Measurements from ENCODE around the gene ENG.
A peak's percentile ranks its signal among the peaks of the same experiment; 100 is the strongest.
"Not testable (repeated sequence)": the region's sequence is repeated elsewhere in the genome, so short reads cannot be mapped to it uniquely, and the experiment has no call there.

Gene ENG

DNA sequence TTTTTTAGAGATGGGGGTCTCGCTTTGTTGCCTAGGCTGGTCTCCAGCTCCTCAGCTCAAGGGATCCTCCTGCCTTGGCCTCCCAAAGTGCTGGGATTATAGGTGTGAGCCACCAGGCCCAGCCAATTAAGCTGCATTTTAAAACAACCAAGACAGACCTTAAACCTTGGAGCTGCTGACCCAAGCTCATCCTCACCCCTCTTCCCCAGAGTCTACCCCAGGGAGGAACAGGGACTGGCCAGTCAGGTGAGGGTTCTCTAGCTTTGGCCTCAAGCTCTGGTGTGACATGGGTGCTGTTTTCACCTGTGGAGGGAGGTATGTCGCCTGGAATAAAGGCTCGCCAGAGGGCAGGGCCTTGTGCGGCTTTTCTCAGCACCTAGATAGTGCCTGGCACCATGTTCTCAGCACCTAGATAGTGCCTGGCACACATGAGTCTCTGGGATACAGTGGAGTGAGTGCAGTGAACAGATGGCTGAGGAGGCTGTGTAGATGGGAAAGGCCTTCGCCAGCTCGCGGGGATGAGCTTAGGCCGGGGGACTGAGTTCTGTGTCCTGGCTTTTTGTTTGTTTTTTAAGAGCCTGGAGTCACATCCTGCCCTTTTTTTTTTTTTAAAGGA is 61.3 kb downstream of the ENG start:
- no peak for DNase-seq (ENCODE audit: low read depth, low spot score)

DNA sequence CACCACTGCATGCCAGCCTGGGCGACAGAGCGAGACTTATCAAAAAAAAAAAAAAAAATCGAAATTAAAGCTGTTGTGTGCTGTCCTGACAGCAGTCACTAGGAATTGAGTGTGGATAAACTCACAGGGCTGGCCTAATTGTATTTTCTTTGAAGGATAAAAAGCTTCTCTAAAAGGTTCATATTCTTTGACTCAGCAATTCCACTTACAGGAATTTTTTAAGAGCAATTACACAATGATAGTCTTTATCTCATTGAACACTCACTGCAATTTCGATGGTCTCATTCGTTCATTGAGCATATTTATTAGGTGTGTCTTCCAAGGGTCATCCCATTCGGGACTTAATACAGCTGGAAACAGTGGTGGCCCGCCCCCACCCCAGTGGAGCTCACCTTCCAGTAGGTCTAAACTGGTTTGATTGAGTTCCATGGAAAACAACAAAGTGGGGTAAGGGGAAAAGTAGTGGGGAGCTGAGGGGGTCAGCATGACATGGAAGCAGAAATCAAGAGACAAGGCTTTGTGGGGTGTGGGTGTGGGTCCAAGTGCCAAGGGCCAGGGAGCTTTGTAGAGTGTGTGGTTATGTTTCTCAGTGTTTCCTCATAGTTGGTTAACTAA is 61.9 kb downstream of the ENG start:
- DNase-seq (ENCODE audit: low read depth, low spot score), result no peak

DNA sequence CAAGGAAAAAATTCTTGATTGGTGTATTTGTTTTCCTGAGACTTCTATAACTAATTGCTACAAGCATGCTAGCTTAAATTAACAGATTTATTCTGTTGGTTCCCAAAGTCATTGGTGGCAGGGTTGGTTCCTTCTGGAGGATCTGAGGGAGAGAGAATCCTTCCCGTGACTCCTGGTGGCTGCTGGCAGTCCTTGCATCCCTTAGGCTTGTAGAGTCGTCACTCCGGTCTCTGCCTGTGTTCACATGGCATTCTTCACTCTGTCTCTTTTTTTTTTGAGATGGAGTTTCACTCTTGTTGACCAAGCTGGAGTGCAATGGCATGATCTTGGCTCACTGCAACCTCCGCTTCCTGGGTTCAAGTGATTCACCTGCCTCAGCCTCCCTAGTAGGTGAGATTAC is 63.4 kb downstream of the ENG start:
- no peak for DNase-seq (ENCODE audit: low read depth, low spot score)

DNA sequence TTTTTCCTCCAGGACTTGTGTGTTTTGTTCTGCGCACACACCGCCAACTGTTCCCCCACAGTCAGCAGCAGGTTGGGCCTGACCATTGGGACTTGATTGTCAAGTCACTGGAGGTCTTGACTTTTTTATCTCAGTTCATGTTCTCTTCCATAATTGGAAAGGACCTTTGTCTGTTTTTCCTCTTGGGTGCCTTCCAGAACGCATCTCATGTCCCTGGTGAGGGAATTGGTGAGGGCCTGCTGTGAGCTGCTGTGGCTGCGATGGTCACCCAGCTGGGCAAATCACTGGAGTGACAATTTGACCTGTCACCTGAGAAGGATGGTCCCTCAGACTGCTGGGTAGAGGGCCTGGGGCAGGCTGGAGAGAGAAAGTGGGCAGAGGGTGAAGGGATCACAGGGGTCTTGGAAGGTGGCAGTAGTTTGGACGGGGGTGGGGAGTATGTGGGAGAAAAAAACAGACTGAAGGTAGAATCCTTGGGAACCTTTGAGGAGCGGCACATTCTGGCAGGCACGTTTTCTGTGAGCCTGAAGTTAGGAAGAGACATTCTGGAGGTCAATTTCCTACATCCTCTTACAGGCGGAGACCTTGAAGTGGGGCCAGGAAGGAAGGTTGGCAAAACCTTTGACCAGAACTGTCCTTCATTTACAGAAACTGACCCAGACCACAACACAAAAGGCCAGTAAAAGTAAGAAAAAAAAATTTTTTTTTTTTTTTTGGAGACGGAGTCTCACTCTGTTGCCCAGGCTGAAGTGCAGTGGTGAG is 64.2 kb downstream of the ENG start:
- DNase-seq (ENCODE audit: low read depth, low spot score), result no peak

DNA sequence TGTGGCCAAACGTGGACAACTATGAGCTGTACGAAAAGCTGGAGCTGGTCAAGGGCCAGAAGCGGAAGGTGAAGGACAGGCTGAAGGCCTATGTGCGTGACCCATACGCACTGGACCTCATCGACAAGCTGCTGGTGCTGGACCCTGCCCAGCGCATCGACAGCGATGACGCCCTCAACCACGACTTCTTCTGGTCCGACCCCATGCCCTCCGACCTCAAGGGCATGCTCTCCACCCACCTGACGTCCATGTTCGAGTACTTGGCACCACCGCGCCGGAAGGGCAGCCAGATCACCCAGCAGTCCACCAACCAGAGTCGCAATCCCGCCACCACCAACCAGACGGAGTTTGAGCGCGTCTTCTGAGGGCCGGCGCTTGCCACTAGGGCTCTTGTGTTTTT is 65.3 kb downstream of the ENG start:
- no peak for DNase-seq (ENCODE audit: low read depth, low spot score)

DNA sequence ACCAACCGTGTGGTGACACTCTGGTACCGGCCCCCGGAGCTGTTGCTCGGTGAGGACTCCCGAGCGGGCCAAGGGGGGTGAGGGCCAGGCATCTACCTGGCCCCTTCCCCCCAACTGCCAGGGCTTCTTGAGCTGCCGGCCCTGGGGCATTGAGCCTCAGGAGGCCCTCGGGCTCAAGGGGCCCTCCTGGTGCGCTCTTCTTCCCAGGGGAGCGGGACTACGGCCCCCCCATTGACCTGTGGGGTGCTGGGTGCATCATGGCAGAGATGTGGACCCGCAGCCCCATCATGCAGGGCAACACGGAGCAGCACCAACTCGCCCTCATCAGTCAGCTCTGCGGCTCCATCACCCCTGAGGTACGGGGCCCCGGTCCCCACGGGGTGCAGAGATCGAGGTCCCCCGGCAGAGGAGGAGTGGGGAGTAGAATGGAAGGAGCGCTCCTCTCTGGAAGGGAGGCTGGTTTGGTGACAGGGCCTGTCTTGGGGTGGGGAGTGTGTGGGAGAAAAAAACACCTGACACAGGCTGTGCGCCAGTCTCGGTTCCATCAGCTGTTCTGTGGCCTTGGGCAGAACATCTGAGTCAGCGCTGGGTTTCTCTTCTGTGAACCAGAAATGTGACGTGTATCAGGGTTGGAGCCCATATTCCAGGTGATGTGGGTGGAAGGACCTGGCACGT is 66.0 kb downstream of the ENG start:
- DNase-seq (ENCODE audit: low read depth, low spot score), result peak; percentile 35

DNA sequence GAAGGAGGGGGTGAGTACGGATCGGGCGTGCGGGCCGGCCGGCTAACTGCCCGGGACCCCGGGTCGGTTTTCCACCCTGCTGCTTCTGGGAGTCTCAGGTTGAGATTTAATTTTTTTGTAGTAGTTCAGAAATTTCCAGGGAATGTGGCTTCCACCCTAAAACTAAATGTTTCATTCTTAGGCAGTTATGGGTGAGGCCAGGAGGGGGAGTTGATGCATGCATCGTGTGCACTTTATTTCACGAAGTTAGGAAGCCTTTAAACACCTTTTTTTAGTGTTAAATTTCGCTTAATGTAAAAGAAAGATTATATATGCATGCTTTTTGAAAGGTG is 67.7 kb downstream of the ENG start:
- no peak for DNase-seq (ENCODE audit: low read depth, low spot score)

DNA sequence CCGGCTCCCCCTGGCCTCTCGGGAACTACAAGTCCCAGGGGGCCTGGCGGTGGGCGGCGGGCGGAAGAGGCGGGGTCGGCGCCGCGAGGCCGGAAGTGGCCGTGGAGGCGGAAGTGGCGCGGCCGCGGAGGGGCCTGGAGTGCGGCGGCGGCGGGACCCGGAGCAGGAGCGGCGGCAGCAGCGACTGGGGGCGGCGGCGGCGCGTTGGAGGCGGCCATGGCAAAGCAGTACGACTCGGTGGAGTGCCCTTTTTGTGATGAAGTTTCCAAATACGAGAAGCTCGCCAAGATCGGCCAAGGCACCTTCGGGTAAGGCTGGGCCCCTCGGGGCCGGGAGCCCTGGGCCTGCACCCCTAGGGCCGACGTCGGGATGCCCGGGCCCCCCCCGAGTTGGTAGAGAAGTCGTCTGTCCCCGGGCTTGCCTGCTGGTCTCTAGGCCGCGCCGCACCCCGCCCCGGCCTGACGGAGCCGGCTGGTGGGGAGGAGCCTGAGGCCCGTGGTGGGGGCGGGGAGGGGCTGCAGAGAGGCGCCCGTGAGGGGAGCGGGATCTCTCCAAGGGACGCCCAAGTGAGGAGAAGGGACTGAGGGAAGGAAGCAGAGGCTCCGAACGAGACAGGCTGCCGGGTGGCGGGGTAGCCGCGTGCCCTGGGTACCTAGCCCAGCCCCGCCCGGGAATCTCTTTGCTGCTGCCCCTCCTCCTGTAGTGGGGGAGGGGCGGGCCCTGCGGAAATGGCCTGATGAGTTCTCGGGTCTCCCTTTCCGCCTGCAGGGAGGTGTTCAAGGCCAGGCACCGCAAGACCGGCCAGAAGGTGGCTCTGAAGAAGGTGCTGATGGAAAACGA is 68.3 kb downstream of the ENG start, which contains the start of gene CDK9:
CDK9 (plus strand) TSS at position 102 of the 840 bp plus-strand sequence; CDS start at position 217, 115 bp downstream.
- DNase-seq (ENCODE audit: low read depth, low spot score), result peak; percentile 77

DNA sequence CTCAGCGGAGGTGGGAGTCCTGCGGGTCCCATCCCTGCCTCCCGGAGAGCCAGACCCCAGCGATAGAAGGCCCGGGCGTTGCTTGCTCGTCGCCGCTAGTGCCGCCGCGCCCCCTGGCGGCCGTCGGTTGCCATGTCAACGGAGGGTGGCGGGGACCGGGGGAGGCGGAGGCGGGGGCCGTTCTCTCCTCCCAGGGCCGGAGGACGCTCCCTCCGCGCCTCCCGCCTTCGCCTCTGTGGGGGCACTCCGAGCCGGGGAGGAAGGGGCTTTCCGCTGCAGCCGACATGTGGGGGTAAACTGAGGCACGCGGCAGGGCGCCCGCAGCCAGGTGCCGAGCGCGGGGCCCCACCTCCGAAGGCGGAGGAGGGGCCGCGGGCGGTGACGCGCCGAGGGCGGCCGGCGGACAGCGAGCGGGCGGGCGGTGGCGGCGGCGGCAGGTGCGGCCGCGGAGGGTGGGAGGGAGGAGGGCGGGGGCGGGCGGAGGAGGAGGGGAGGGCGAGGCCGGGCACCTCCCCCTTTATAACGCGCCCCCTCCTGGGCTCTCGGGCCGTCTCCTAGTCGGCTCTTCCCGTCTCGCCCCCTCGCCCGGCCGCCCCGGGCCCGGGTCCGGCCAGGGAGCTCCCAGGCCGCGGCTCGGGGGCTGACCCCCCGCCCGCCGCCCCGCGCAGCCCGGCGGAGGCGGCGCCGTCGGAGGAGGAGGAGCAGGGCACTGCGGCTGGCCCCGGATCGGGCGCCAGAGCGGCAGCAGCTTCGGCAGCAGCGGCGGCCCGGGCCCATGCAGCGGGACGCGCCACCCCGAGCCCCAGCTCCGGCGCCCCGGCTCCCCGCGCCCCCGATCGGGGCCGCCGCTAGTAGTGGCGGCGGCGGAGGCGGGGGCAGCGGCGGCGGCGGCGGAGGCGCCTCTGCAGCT is 69.2 kb downstream of the ENG start:
- peak; percentile 73 for DNase-seq (ENCODE audit: low read depth, low spot score)

DNA sequence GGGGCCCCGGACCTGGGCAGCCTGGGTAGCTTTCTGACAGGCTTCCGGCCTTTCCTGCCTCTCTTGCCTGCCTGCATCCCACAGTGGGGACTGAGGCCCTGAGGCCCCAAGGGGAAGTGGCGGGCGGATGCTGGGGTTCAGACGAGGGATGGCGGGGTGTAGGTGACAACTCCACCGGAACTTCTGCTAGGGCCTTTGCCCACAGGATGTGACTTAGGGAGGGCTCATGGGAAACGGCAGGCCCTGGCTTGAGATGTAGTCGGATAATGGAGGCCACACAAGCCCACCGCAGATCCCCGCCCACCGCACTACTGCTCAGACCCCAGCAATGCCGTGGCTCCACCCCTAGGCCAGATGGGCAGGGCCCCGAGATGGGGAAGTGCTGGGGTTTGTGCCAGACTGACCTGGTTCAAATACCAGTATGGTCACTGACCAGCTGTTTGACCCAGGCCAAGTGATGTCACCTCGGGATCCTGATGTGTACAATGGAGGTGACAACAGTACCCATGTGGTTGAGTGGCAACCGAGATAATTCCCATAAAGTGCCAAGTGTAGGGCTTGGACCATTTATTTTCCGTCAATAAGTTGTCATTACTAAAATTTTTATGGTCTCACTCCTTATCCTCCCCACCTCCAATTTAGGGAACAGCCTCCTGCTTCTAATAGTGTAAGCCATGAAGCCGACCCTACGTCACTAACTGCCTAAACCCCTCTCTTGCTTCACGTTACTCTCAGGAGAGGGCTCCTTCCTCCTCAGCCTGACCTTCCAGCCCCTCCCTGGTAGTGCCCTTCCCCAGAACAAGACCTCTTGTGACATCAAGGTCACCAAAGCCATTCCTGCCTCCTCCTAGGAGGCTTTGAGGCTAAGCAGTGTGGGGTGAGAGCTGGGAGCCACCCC is 71.1 kb downstream of the ENG start:
- DNase-seq (ENCODE audit: low read depth, low spot score), result peak; percentile 22

DNA sequence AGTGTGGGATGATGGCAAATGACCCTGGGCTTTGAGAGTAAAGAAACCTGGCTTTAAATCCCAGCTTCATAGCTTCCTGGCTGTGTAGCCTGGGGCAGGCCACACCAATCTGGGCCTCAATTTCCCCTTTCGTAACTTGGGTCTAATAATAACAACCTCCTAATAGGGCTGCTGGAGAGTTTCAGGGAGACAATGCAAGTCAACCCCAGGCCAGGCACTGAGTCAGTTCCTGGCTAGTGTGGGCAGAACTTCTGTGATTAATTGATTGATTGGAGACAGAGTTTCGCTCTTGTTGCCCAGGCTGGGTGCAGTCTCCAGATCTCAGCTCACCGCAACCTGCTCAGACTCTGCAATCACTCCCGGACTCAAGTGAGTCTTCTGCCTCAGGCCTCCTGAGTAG is 72.7 kb downstream of the ENG start:
- no peak for DNase-seq (ENCODE audit: low read depth, low spot score)

DNA sequence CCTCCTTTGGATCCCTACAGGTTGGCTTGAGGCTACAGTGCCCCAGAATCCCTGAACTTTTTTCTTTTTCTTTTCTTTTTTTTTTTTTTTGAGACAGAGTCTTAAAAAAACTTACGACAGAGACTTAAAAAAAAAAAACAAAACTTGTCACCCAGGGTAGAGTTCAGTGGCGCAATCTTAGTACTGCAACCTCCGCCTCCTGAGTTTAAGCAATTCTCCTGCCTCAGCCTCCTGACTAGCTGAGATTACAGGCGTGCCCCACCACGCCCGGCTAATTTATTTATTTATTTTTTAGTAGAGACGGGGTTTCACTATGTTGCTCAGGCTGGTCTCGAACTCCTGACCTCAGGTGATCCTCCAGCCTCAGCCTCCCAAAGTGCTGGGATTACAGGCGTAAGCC is 73.5 kb downstream of the ENG start:
- DNase-seq (ENCODE audit: low read depth, low spot score), result not testable (repeated sequence)

DNA sequence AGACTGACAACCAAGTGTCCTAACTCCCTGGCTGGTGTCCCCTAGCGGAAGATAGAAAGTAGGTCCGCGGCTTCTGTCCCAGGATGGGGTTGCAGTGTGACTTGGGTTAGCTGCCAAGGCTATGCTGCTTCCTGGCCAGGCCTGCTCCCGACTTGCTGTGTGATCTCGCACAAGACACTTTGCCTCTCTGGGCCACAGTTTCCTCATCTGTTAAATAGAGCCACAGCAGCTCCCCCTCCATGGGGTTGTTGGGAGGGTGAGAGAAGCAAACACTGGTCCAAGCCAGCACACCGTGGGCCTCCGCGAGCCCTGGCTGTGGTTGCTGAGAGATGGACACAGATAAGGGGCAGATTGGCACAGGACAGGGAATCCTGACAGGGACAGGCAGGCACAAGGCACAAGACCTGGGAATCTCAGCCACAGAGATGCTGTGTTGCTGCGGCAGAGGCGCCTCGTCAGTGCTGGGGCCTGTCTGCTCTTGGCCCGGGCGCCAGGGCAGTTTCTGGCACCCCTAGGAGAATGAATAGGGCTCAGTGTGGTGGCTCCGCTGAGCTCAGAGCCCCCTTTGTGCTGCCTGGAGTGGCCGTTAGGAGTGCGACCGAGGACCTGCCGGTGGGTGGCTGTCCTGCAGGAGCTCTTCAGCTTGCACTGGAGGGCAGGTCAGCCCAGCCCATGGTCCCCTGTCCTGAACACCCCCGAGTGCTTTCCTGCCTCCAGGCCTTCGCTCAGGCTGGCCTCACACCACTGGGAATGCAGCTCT is 74.2 kb downstream of the ENG start:
- DNase-seq (ENCODE audit: low read depth, low spot score), result no peak

DNA sequence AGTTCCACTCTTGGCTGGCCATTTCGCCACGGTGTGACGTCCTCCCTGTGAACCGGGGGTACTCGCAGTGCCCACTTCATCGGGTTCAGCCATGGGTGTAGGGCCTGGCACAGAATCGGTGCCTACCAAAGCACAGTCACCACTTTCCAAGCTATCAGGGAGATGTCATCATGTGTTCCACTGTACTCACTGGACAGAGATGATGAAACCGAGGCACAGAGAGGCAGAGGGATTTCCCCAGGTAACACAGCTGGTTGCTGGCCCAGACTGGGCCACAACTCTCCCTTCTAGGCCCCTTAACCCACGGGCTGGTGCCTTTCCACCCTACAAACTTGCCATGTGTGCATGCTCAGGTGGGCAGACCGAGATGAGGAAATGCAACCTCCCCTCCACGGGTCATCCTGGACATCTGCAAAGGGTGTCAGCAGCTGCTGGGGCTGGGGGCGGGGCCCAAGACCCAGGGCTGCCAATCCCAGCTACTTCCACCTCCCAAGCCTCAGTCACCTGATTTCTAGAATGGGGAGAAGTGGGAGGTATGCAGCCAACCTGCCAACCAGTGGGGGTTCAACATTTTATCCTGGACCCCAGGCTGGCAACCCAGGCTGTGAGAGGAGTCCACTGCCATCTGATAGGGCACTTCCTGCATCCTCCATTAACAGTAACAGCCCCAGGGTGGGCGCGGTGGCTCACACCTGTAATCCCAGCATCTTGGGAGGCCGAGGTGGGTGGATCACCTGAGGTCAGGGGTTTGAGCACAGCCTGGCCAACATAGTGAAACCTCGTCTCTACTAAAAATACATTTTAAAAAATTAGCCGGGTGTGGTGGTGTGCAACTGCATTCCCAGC is 75.1 kb downstream of the ENG start:
- DNase-seq (ENCODE audit: low read depth, low spot score), result peak; percentile 34

DNA sequence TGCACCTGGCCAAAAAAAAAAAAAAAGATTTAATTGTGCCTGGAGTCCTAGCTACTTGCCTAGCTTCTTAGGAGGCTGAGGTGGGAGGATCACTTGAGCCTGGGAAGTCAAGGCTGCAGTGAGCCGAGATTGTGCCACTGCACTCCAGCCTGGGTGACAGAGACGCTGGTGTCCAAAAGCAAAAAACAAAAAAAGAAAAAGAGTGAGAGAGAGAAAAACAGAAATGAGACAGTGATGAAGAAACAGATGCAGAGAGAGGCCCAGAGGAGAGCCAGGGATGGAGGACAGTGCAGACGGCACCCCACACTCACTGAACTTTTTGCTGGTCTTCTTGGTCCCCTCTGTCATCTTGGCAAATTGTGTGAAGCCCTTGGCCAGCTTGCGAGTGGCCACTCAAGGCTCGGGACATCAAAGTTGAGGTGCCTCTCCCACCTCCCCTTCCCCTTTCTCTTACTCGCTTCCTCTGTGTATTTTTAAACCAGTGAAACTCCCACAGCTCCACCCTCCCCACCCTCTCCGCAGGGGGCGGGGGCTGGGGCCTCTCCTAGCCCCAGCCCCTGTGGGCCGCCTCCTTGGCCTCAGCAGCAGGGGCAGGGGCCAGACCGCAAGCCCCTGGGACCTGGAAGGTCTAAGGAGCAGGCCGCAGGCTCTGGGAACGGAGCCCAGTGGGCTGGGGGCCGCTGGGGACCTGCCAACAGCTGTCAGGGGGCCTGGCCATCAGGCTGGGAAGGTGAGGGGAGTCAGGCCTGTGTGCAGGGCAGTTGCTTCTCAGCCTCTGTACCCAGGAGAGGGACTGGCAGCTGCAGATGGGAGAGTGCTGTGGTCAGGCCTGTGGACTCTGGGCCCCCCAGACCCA is 76.0 kb downstream of the ENG start, which contains the start of gene SH2D3C:
SH2D3C (minus strand) TSS at position 387 of the 856 bp plus-strand sequence; CDS start at position 348, 39 bp downstream.
- DNase-seq (ENCODE audit: low read depth, low spot score), result no peak

DNA sequence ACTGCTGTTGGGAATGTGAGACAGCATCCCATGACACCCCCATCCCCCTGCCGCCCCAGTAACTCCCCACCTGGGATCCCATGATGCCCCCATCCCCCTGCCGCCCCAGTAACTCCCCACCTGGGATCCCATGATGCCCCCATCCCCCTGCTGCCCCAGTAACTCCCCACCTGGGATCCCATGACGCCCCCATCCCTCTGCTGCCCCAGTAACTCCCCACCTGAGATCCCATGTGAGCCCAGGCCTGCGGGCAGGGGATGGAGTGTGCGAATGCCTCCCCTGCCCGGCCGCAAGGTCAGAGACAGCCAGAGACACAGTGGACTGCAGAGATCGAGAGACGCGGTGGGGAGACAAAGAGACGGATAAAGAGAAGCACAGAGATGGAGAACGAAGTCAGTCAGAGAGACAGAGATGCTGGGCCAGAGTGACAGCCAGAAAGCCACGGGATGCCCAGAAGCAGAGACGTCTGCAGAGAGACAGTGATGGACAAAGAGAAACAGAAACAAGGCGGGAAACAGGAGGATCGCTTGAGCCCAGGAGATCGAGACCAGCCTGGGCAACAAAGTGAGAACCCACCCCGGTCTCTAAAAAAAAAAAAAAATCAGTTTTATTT is 77.0 kb downstream of the ENG start:
- no peak for DNase-seq (ENCODE audit: low read depth, low spot score)

Data from activated naive CD8-positive, alpha-beta T cell treated with anti-CD3 and anti-CD28 coated beads, Interleukin-2, amount 50 U/mL, for 16 hours (primary cell).